ENCODE results near the gene WWOX.

WWOX gene

GRCh38 chr16:78659668-78660217, 560.3 kb downstream of the WWOX start:
- H3K36me3 ChIP-seq (ENCODE audit: control insufficient read depth, insufficient read depth, low read length): no peaks in the 10 kb centered on the region
- no peak overlapping the region for H3K4me3 ChIP-seq (replicated peaks; ENCODE audit: low read depth, low read length)
- DNase-seq (ENCODE audit: extremely low read depth, insufficient read length): no peak
- no peak for TF ChIP-seq CTCF (IDR thresholded peaks at IDR 0.05; ENCODE audit: insufficient read depth, low read length, poor library complexity, severe bottlenecking)
- H3K27me3 ChIP-seq (replicated peaks; ENCODE audit: control insufficient read depth, insufficient read depth, low read length): no peaks in the 10 kb centered on the region

GRCh38 chr16:78660795-78661194, 561.3 kb downstream of the WWOX start:
- TF ChIP-seq CTCF (IDR thresholded peaks at IDR 0.05; ENCODE audit: insufficient read depth, low read length, poor library complexity, severe bottlenecking): no peak
- Histone ChIP-seq H3K4me3 (replicated peaks; ENCODE audit: low read depth, low read length) (no peak overlapping the region), H3K36me3 (ENCODE audit: control insufficient read depth, insufficient read depth, low read length) (no peaks in the 10 kb centered on the region), H3K27me3 (replicated peaks; ENCODE audit: control insufficient read depth, insufficient read depth, low read length) (no peaks in the 10 kb centered on the region)
- no peak for DNase-seq (ENCODE audit: extremely low read depth, insufficient read length)

- Histone ChIP-seq H3K27me3 (replicated peaks; ENCODE audit: control insufficient read depth, insufficient read depth, low read length) (no peaks in the 10 kb centered on the region), H3K4me3 (replicated peaks; ENCODE audit: low read depth, low read length) (no peak overlapping the region), H3K36me3 (ENCODE audit: control insufficient read depth, insufficient read depth, low read length) (no peaks in the 10 kb centered on the region)
- TF ChIP-seq CTCF (IDR thresholded peaks at IDR 0.05; ENCODE audit: insufficient read depth, low read length, poor library complexity, severe bottlenecking): no peak
- DNase-seq (ENCODE audit: extremely low read depth, insufficient read length): no peak
These were observed 564.2 kb downstream of the WWOX start for GRCh38 chr16:78663690-78664089.

- TF ChIP-seq CTCF (IDR thresholded peaks at IDR 0.05; ENCODE audit: insufficient read depth, low read length, poor library complexity, severe bottlenecking): no peak
- Histone ChIP-seq H3K27me3 (replicated peaks; ENCODE audit: control insufficient read depth, insufficient read depth, low read length) (no peaks in the 10 kb centered on the region; the same call in 1 of the 2 replicates), H3K4me3 (replicated peaks; ENCODE audit: low read depth, low read length) (no peak overlapping the region), H3K36me3 (ENCODE audit: control insufficient read depth, insufficient read depth, low read length) (no peaks in the 10 kb centered on the region)
- no peak for DNase-seq (ENCODE audit: extremely low read depth, insufficient read length)
These were observed 565.6 kb downstream of the WWOX start for GRCh38 chr16:78664811-78665772.

GRCh38 chr16:78666318-78666717, 566.9 kb downstream of the WWOX start:
- no peak for TF ChIP-seq CTCF (IDR thresholded peaks at IDR 0.05; ENCODE audit: insufficient read depth, low read length, poor library complexity, severe bottlenecking)
- no peak for DNase-seq (ENCODE audit: extremely low read depth, insufficient read length)
- no peaks in the 10 kb centered on the region; the same call in 1 of the 2 replicates for H3K27me3 ChIP-seq (replicated peaks; ENCODE audit: control insufficient read depth, insufficient read depth, low read length)
- no peaks in the 10 kb centered on the region for H3K36me3 ChIP-seq (ENCODE audit: control insufficient read depth, insufficient read depth, low read length)
- no peak overlapping the region for H3K4me3 ChIP-seq (replicated peaks; ENCODE audit: low read depth, low read length)
